Activated T-cell treated with anti-CD3 and anti-CD28 coated beads, Interleukin-2, amount 50 U/mL, for 1 hour (primary cell): Measurements from ENCODE around the gene GRM7.

Source experiments
- DNase-seq: peaks from one replicate; pipeline ENCODE4 v3.0.0-alpha.2; 2020

Gene GRM7

GRCh38 chr3:7682822-7683229, 821.9 kb downstream of the GRM7 start:
- no peak for DNase-seq

- DNase-seq: no peak
Observed at GRCh38 chr3:7683426-7683825, 822.5 kb downstream of the GRM7 start.

GRCh38 chr3:7684182-7684715, 823.3 kb downstream of the GRM7 start:
- DNase-seq: no peak

GRCh38 chr3:7687428-7688147, 826.7 kb downstream of the GRM7 start:
- no peak for DNase-seq

GRCh38 chr3:7692866-7693265, 832.0 kb downstream of the GRM7 start:
- no peak for DNase-seq

GRCh38 chr3:7693976-7694375, 833.1 kb downstream of the GRM7 start:
- no peak for DNase-seq

- no peak for DNase-seq
Observed at GRCh38 chr3:7695049-7695448, 834.1 kb downstream of the GRM7 start.

GRCh38 chr3:7696320-7696719, 835.4 kb downstream of the GRM7 start:
- no peak for DNase-seq

GRCh38 chr3:7697548-7697947, 836.6 kb downstream of the GRM7 start:
- no peak for DNase-seq

- no peak for DNase-seq
Observed at GRCh38 chr3:7700539-7700938, 839.6 kb downstream of the GRM7 start.

- DNase-seq: no peak
Observed at GRCh38 chr3:7700977-7701376, 840.1 kb downstream of the GRM7 start.

- DNase-seq: no peak
Observed at GRCh38 chr3:7707187-7707586, 846.3 kb downstream of the GRM7 start.

- DNase-seq: no peak
Observed at GRCh38 chr3:7709376-7710082, 848.6 kb downstream of the GRM7 start.

GRCh38 chr3:7710284-7710683, 849.4 kb downstream of the GRM7 start:
- no peak for DNase-seq

GRCh38 chr3:7713724-7714123, 852.8 kb downstream of the GRM7 start:
- no peak for DNase-seq

GRCh38 chr3:7720649-7721297, 859.9 kb downstream of the GRM7 start:
- DNase-seq: no peak

GRCh38 chr3:7721869-7722268, 861.0 kb downstream of the GRM7 start:
- DNase-seq: no peak

GRCh38 chr3:7728566-7729519, 867.9 kb downstream of the GRM7 start:
- DNase-seq: no peak

- DNase-seq: no peak
Observed at GRCh38 chr3:7733933-7734332, 873.0 kb downstream of the GRM7 start.

- no peak for DNase-seq
Observed at GRCh38 chr3:7734456-7734855, 873.5 kb downstream of the GRM7 start.

- DNase-seq: no peak
Observed at GRCh38 chr3:7737263-7737662, 876.3 kb downstream of the GRM7 start.

- DNase-seq: no peak
Observed at GRCh38 chr3:7739754-7740153, 878.8 kb downstream of the GRM7 start.

- no peak for DNase-seq
Observed at GRCh38 chr3:7740458-7740857, 879.5 kb downstream of the GRM7 start.
